ENCODE data around the gene MME. TPM values are rescaled to one million over a fixed set of nuclear protein-coding genes. Genes with fewer than 3 reads are reported as not detected.

Gene MME
- total RNA-seq = 11.5 TPM

DNA sequence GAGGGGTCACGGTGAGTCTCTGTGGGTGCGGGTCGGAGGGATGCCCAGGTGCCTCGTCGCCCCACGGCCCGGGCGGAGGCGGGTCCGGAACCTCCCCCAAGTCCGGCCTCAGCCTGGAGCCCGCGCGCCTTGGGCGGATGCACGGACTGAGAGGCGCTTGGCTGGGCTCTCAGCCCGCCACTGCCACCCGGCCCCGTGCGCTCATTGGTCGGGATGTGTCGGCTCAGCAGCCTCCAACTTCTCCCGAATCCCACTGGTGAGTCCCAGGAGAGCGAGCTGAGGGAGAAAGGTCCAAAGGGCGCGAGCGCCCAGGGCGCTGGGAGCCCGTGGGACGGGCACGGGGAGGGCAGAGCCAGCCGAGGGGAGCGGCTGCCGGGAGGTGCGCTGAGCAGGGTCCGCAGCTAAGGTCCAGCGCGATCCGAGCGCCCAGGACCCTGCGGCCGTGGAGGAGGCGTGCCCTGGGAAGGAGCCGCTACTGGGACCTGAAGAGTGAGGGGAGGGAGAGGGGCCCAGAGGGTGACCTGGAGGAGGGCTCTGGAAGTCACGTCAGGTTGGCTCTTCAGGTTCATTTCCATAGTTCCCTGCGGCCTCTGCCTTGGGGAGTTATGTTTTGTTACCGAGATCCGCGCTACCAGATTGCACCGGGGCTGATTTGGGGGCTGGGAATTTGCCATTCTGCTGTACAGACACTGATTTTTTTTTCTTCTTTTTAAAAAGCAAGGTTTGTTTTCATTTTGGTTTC lies at the start of gene MME:
Gene MME (plus strand): TSS at position 574 of the 742 bp plus-strand sequence. CDS start 3,849 bp downstream, outside the sequence.
- peak; percentile 35 for DNase-seq

GRCh38 chr3:155031186-155031585 lies 48.9 kb upstream of the MME start:
- DNase-seq = no peak

DNA sequence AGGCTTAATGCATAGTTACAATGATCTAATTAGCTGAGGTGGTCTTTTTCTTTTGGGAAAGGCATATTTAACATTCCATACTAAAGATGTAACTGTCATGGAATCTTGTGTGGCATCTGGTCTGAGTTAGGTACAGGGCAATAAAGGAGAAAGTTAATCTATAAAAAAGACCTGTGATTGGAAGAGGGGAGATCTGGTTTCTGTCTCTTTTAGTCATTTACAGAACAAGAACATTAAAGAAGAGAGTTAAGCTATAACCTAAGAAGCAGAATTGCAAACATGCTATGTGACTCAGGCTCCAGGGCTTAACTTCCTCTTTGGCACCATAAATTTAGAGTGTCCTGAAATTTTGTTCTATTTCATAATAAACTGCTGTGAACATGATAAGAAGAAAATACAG lies 47.2 kb upstream of the MME start:
- DNase-seq = peak; percentile 27

DNA sequence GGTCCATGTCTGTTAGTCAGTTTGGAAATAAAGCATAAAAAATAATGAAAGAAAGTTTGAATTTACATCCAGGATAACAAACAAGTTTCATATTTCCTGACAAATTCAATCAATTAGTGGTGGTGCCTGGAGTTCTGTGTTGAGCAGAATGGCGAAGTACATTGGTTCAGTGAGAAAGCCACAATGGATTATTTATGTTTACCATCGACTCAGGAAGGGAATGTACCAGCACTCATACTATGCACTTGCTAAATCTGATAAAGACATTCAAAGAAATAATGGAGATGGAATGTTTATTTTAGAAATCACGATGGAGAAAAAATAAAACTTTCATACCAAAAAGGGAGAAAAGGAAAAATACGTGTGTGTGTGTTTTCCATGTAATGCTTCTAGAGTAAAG lies 45.3 kb upstream of the MME start:
- no peak for DNase-seq

DNA sequence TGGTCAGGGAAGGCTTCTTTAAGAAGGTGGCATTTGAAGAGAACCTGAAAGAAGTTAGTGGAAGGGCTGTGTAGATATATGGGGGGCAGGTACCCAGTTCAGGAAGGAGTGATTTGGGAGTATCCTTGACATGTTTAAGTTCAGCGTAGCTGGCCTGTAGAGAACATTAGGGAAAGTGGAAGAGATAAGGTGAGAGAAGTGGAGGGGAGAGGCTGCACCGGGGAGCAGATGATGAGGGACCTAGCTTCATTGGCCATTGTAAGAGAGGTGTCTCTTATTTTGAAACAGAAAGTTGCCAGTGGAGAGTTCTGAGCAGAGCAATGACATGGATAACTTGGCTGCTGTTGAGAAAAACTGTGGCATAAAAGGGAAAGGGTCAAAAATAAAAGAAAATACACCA lies 44.6 kb upstream of the MME start:
- DNase-seq = no peak

- no peak for DNase-seq
Measured at GRCh38 chr3:155037508-155038202, 42.5 kb upstream of the MME start.

DNA sequence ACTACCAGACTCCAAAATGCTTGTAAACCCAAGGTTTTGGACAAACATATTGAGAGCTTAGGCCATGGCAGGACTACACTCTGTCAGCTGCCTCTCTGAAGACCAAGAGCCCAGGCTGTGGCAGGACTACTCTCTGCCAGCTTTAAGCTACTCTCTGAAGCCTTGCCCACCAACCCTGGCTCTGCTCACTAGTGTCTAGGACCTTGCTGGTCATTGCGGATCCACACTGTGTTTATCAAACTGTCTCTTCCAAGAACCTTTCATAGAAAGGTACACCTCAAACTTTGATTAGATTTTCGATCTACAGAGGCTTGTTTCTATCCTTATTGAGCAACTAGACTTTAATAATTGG lies 41.9 kb upstream of the MME start:
- DNase-seq = no peak

DNA sequence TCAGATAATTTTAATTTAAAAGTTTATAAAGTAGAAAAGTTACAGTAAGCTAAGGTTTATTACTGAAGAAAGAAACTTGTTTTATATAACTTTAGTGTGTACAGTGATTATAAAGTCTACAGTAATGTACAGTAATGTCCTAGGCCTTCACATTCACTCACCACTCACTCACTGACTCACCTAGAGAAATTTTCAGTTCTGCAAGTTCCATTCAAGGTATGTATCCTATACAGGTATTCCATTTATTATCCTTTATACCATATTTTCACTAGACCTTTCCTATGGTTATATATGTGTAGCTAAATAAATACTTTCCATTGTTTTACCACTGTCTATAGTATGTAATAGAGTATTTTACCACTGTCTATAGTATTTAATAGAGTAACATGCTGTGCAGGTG lies 33.2 kb upstream of the MME start:
- DNase-seq = no peak

DNA sequence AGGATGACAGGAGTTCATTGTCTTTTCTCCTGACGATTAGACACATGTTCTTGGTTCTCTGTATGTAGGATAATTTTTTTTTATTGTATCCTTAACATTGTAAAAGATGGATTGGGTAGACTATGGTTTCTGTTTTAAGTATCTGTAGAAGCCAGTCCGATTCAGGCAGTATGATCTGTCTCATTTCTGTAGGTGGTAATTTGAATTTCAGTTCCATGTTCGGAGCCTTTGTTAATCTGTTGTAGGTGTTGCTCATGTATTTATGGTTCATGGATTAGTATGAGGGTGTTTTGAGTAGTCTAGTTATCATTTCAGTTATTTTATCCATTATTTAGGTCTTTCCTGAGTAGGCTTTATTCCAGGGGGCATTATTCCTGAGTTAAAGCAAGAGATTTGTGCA lies 32.4 kb upstream of the MME start:
- no peak for DNase-seq

GRCh38 chr3:155049959-155050358 lies 30.2 kb upstream of the MME start:
- DNase-seq = no peak

- no peak for DNase-seq
Measured at GRCh38 chr3:155052470-155052869, 27.6 kb upstream of the MME start.

DNA sequence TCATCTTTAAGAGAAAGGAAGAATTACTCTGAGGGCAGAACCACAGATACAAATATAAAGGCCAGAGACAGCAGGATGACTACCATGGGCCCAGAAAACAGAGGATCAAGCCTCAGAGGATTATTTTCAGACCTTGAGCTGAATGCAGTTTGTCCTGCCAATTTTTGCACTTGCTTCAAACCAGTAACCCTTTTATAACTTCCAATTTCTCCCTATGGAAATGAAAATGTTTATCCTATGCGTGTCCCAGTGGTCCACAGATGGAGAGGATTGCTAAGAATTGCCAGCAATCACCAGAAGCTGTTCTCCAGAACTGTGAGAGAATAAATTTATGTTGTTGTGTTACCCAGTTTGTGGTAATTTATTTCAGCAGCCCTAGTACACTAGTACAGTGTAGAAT lies 26.4 kb upstream of the MME start:
- DNase-seq = peak; percentile 3

GRCh38 chr3:155064920-155065319 lies 15.2 kb upstream of the MME start:
- no peak for DNase-seq

DNA sequence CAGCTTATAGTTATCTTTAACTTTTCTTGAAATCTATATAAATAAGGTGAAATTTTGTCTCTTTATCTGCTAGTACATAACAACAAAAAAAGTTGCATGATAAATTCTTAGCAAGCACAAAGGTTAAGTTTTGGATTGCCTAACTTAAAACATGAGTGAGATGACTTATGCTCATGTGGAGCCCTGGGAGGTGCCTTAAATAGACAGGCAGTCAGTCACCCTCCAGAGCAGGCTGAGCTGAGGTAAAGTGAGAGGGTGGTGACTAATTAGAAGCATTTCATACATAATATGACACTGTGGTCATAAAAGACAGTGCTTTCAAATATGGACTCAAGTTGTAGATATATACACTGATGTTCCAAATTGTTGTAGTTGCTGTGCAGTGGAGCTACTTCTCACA lies 14.6 kb upstream of the MME start:
- no peak for DNase-seq

GRCh38 chr3:155069729-155070128 lies 10.4 kb upstream of the MME start:
- DNase-seq = no peak

- no peak for DNase-seq
Measured at GRCh38 chr3:155070316-155070715, 9.8 kb upstream of the MME start.

DNA sequence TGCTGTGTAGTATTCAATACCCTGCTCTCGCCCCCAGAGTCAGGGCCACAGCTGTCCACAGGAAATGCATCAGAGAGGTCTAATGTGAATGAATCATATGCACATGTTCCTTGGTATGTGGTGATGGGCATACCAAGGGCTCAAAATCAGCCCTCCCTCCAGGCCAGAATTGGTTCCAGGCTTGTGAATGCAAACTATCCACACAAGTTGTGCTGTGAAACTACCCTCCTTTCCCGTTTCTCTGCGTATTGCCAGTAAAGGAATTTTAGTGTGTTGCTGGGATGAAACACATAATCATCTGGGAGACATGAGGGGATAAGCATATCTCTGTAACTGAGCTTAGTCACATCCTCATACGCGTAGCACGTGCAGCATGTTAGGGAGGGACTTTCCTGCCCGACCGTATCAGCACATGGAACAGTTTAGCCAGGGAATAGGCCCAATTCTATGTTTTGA lies 9.2 kb upstream of the MME start:
- peak; percentile 22 for DNase-seq

- no peak for DNase-seq
Measured at GRCh38 chr3:155075200-155075599, 4.9 kb upstream of the MME start.

DNA sequence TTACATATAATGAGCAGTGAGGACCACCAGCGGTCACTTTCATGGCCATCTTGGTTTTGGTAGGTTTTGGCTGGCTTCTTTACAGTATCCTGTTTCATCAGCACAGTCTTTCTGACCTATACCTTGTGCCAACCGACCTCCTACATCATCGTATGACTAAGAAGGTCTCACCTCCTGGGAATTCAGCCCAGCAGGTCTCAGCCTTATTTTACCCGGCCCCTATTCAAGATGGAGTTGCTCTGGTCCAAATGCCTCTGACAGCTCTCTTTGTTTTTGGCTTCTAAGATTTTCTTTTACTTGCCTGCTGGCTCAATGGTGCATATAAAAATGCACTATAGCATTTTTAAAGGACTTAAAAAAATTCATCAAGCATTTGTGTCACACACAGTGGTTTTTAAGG lies 3.2 kb upstream of the MME start:
- no peak for DNase-seq

DNA sequence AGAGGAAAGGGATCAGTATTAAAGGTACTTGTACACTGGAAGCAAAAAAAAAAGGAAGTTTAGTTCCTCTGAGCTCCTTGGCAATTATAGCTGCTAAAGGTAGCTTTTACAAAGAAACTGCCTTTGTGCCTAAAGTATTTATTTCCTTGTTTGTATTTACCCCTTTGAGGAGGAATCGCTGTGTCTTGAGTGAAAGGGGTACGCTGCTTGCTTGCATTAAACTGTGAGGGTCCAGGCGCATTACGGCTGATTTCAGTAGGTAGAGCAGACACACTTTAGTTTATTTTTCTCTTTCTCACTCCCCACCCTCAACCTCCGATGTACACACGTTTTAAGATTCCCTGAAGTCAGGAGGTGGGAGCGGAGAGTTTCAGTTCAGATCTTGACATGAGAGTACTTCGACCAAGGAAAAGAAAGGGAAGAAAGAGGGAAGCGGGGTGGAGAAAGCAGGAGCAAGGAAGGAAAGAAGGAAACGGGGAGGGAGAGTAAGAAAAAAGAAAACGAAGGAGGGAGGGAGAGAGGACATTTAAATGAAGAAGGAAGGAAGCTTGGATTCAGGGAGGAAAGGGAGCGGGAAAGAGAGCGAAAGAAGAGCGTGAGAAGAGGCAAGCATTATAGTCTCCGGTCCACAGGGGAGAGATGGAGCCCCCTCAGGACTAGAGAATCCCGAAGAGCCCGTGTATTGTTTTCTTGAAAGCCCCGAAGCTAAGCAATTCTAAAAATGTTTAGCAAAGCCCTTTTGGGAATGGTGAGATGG lies 1.2 kb upstream of the MME start:
- peak; percentile 10 for DNase-seq

DNA sequence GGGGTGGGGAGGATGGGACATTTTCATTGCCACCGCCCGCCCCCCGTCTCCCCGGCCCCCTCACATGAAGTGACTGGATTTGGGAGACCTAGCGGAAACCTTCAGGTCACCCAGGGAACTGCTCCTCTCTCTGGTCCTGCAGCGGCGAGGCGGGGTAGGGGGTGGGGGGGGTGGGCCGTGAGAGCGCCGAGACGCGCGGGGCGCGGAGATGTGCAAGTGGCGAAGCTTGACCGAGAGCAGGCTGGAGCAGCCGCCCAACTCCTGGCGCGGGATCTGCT lies 712 bp upstream of the MME start:
- peak; percentile 24 for DNase-seq

DNA sequence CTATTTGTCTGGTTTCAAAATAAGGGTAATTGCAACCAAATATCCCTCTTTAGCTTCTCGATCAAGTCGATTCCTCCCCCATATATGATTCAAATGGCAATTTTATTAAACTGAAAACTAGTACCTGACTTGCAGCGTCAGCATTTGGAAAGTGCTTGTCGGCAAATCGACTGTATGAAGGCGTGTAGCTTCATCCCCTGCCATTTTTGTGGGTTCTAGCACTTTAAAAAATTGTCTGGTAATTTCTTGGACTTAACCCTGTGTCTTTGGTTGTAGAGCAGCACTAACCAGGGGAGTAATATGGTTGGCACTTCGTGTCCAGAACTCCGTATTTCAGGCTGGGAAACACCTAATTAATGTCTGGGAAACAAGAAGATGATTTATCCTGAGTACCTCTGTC lies 573 bp downstream of the MME start:
- DNase-seq = peak; percentile 9

- DNase-seq = no peak
Measured at GRCh38 chr3:155083313-155083905, 3.3 kb downstream of the MME start.

Data from tongue (tissue), 2 donors.